Hepatocyte (in vitro differentiated cells): ENCODE measurements around the gene OR52N1. TPM values are rescaled to one million over a fixed set of nuclear protein-coding genes. Genes with fewer than 3 reads are reported as not detected.

Experiments
- DNase-seq: peaks from one replicate; pipeline ENCODE4 v3.0.0-alpha.2; 2016; ENCODE audit warnings: low spot score
- H2AFZ ChIP-seq: fragments of 200-600 bp; sonication (generic); 2 replicates; pipeline ENCODE4 v1.6.0; 2016; ENCODE audit warnings: antibody characterized with exemption, mild to moderate bottlenecking
- H3K27ac ChIP-seq: fragments of 200-600 bp; sonication (generic); 2 replicates; pipeline ENCODE4 v1.5.1; 2016; ENCODE audit warnings: mild to moderate bottlenecking
- H3K27me3 ChIP-seq: fragments of 200-600 bp; sonication (generic); 2 replicates; pipeline ENCODE4 v1.6.1; 2016
- H3K36me3 ChIP-seq: fragments of 200-600 bp; sonication (generic); replicated peaks from 2 replicates; pipeline ENCODE4 v1.5.1; 2016; ENCODE audit warnings: low read depth; ENCODE audit not compliant: insufficient read depth
- H3K4me1 ChIP-seq: fragments of 200-600 bp; sonication (generic); 2 replicates; pipeline ENCODE4 v1.5.1; 2016; ENCODE audit warnings: mild to moderate bottlenecking, moderate library complexity; ENCODE audit not compliant: insufficient read depth
- H3K4me2 ChIP-seq: fragments of 200-600 bp; sonication (generic); 2 replicates; pipeline ENCODE4 v1.6.0; 2016
- H3K4me3 ChIP-seq: fragments of 200-600 bp; sonication (generic); 2 replicates; pipeline ENCODE4 v1.5.1; 2016; ENCODE audit warnings: mild to moderate bottlenecking
- H3K79me2 ChIP-seq: fragments of 200-600 bp; sonication (generic); 2 replicates; pipeline ENCODE4 v1.6.0; 2017; ENCODE audit warnings: mild to moderate bottlenecking
- H3K9me2 ChIP-seq: fragments of 200-600 bp; sonication (generic); replicated peaks from 2 replicates; pipeline ENCODE4 v1.6.0; 2017; ENCODE audit warnings: mild to moderate bottlenecking; ENCODE audit not compliant: insufficient read depth
- H3K9me3 ChIP-seq: fragments of 200-600 bp; sonication (generic); 2 replicates; pipeline ENCODE4 v1.5.1; 2016; ENCODE audit warnings: low read depth, mild to moderate bottlenecking
- H4K20me1 ChIP-seq: fragments of 200-600 bp; sonication (generic); 2 replicates; pipeline ENCODE4 v1.6.0; 2016; ENCODE audit warnings: mild to moderate bottlenecking; ENCODE audit not compliant: insufficient read depth, poor library complexity, severe bottlenecking
- CTCF ChIP-seq: fragments of 200-600 bp; sonication (generic); IDR thresholded peaks from 2 replicates; pipeline ENCODE4 v1.5.1; 2016; ENCODE audit warnings: antibody characterized with exemption, mild to moderate bottlenecking; ENCODE audit not compliant: poor library complexity
- EZH2 ChIP-seq: fragments of 200-600 bp; sonication (generic); IDR thresholded peaks from 2 replicates; pipeline ENCODE4 v1.6.1; 2016; ENCODE audit warnings: antibody characterized with exemption, mild to moderate bottlenecking, borderline replicate concordance
- EZH2phosphoT487 ChIP-seq: fragments of 200-600 bp; sonication (generic); IDR thresholded peaks from one replicate; pipeline ENCODE4 v1.6.1; 2018; ENCODE audit warnings: antibody characterized with exemption, mild to moderate bottlenecking, low read depth, moderate library complexity; ENCODE audit not compliant: unreplicated experiment, severe bottlenecking
- WGBS: methylation state at CpG from one replicate; pipeline ENCODE4 v1.1.6; 2016; ENCODE audit warnings: low lambda C conversion rate; ENCODE audit errors: missing lambda C conversion rate; 5-methylcytosine and 5-hydroxymethylcytosine counted together
- polyA plus RNA-seq: library from polyadenylated mRNA; unstranded; fragments of >200 nt; fragmentation: Nextera tagmentation; extraction: Ambion mirVana; gene quantifications from 2 replicates; pipeline ENCODE4 v1.2.1, GENCODE V29; 2016
- total RNA-seq: library from RNA; depleted of rRNA; stranded (reverse); fragments of >200 nt; gene quantifications from 2 replicates; pipeline ENCODE4 v1.2.3, GENCODE V29; 2014

The OR52N1 gene
- total and polyA plus RNA-seq, 2 experiments from 2014 or later, result not detected

- WGBS, result 49% methylated on average over 6 of the region's 6 CpGs
- TF ChIP-seq EZH2phosphoT487 (no peak), EZH2 (no peak), CTCF (no peak)
- Histone ChIP-seq H3K9me2 (no peaks in the 10 kb centered on the region), H3K36me3 (no peaks in the 10 kb centered on the region), H3K4me3 (no peak overlapping the region), H3K27ac (no peak overlapping the region), H4K20me1 (no peaks in the 10 kb centered on the region), H3K4me1 (no peaks in the 10 kb centered on the region), H3K4me2 (no peak overlapping the region), H3K9me3 (no peaks in the 10 kb centered on the region), H2AFZ (no peak overlapping the region), H3K79me2 (no peaks in the 10 kb centered on the region), H3K27me3 (no peaks in the 10 kb centered on the region)
- DNase-seq, result no peak
These were observed 40.2 kb upstream of the OR52N1 start for GRCh38 chr11:5831196-5831829.

- DNase-seq, result no peak
- no peaks in the 10 kb centered on the region for H4K20me1 ChIP-seq
- no peaks in the 10 kb centered on the region for H3K9me3 ChIP-seq
- no peaks in the 10 kb centered on the region for H3K9me2 ChIP-seq
- no peak overlapping the region for H3K4me2 ChIP-seq
- no peaks in the 10 kb centered on the region for H3K36me3 ChIP-seq
- TF ChIP-seq EZH2phosphoT487, result no peak
- TF ChIP-seq CTCF, result no peak
- TF ChIP-seq EZH2, result no peak
- 57% methylated on average over 1 of the region's 1 CpG for WGBS
- no peak overlapping the region for H3K4me3 ChIP-seq
- H3K4me1 ChIP-seq, result no peaks in the 10 kb centered on the region
- H3K79me2 ChIP-seq, result no peaks in the 10 kb centered on the region
- peak overlapping the region; percentile 18 for H2AFZ ChIP-seq
- no peak overlapping the region for H3K27ac ChIP-seq
- no peaks in the 10 kb centered on the region for H3K27me3 ChIP-seq
These were observed 27.3 kb upstream of the OR52N1 start for GRCh38 chr11:5818245-5818886.

- H3K27me3 ChIP-seq, result no peaks in the 10 kb centered on the region
- no peaks in the 10 kb centered on the region for H3K36me3 ChIP-seq
- H3K4me1 ChIP-seq, result no peaks in the 10 kb centered on the region
- 73% methylated on average over 4 of the region's 4 CpGs for WGBS
- no peak for DNase-seq
- H3K4me3 ChIP-seq, result no peak overlapping the region
- no peaks in the 10 kb centered on the region for H3K9me3 ChIP-seq
- no peak overlapping the region for H2AFZ ChIP-seq
- H4K20me1 ChIP-seq, result no peaks in the 10 kb centered on the region
- no peak overlapping the region for H3K4me2 ChIP-seq
- no peaks in the 10 kb centered on the region for H3K79me2 ChIP-seq
- no peak for TF ChIP-seq EZH2phosphoT487
- no peak for TF ChIP-seq CTCF
- TF ChIP-seq EZH2, result no peak
- H3K27ac ChIP-seq, result no peak overlapping the region
- no peaks in the 10 kb centered on the region for H3K9me2 ChIP-seq
These were observed 24.5 kb upstream of the OR52N1 start for GRCh38 chr11:5815534-5815933.
